HepG2 (cell line): Measurements from ENCODE around the gene TRNT1. TPM values are rescaled to one million over a fixed set of nuclear protein-coding genes. Genes with fewer than 3 reads are reported as not detected.

Experiments used
- ATAC-seq: fragments of 200-7000 bp; cut with Tn5 transposase; 3 replicates; pipeline ENCODE4 v1.9.1; 2020; ENCODE audit warnings: mild to moderate bottlenecking, moderate library complexity
- BruUV-seq: library from RNA; stranded (reverse); fragments of 400-500 nt; replicated peaks from 2 replicates; lab custom pipeline; 2021; lab: Mats Ljungman, UMichigan
- CTCF ChIA-PET: fragments of 300-600 bp; formaldehyde crosslinking; extraction: SDS; loops from one replicate; lab custom pipeline; 2021; ENCODE audit warnings: low total read pairs, inconsistent platforms, low intra/inter-chr PET ratio; lab: Yijun Ruan, JAX
- POLR2A ChIA-PET: fragments of 350-600 bp; sonication (Branson Sonifier 250); formaldehyde crosslinking; loops from one replicate; lab custom pipeline; 2020; ENCODE audit warnings: antibody characterized with exemption, inconsistent platforms; lab: Yijun Ruan, JAX
- DNase-seq: peaks from one replicate; pipeline ENCODE4 v3.0.0-alpha.2; 2015; ENCODE audit warnings: low spot score
- FAIRE-seq: peaks from 3 replicates; lab custom pipeline; 2011; peaks lifted over from hg19 to GRCh38; lab: Jason Lieb, UNC
- H2AFZ ChIP-seq: one replicate; pipeline ENCODE4 v1.6.1; 2011; ENCODE audit warnings: low read length, inconsistent platforms
- H3K27ac ChIP-seq: fragments of 300-600 bp; 3 replicates; pipeline ENCODE4 v1.8.0; 2011; ENCODE audit warnings: mixed run types, mild to moderate bottlenecking, mixed read lengths, low read length, inconsistent platforms; ENCODE audit not compliant: insufficient read depth; ENCODE audit errors: extremely low read length
- H3K27me3 ChIP-seq, 2 experiments: fragments of 200-600 bp in 1 of 2; 2 replicates in 1 of 2; 3 replicates in 1 of 2; pipeline versions ENCODE4 v1.6.0 to v1.8.0; 2011; ENCODE audit warnings: low read length in 2 of 2, mild to moderate bottlenecking in 2 of 2, moderate library complexity in 2 of 2, inconsistent platforms in 1 of 2; ENCODE audit not compliant: insufficient read depth in 2 of 2, control insufficient read depth in 1 of 2
- H3K36me3 ChIP-seq, 2 experiments: fragments of 200-600 bp in 1 of 2; replicated peaks in 1 of 2; 2 replicates in 1 of 2; 3 replicates in 1 of 2; pipeline versions ENCODE4 v1.5.1 to v1.8.0; 2011; ENCODE audit warnings: low read length in 2 of 2, inconsistent platforms in 1 of 2; ENCODE audit not compliant: insufficient read depth in 2 of 2, control insufficient read depth in 1 of 2
- H3K4me1 ChIP-seq: 2 replicates; pipeline ENCODE4 v1.5.1; 2012; ENCODE audit warnings: low read length, inconsistent platforms; ENCODE audit not compliant: insufficient read depth
- H3K4me2 ChIP-seq: 2 replicates; pipeline ENCODE4 v1.6.0; 2011; ENCODE audit warnings: low read depth, low read length, inconsistent platforms
- H3K4me3 ChIP-seq, 3 experiments: fragments of 200-600 bp in 1 of 3; sonication (generic), shearing (Covaris generic) in 1 of 3; replicated peaks in 1 of 3; 2 replicates each; pipeline ENCODE4 v1.5.1; 2011 to 2016; ENCODE audit warnings: low read length in 3 of 3, inconsistent platforms in 2 of 3, low read depth in 2 of 3, mild to moderate bottlenecking in 2 of 3, control low read depth in 1 of 3, mixed read lengths in 1 of 3; ENCODE audit not compliant: insufficient read depth in 1 of 3
- H3K79me2 ChIP-seq: one replicate; pipeline ENCODE4 v1.6.1; 2011; ENCODE audit warnings: low read length, inconsistent platforms; ENCODE audit not compliant: insufficient read depth
- H3K9ac ChIP-seq: 2 replicates; pipeline ENCODE4 v1.6.0; 2011; ENCODE audit warnings: mild to moderate bottlenecking, low read depth, low read length, inconsistent platforms; ENCODE audit not compliant: insufficient read depth
- H3K9me3 ChIP-seq: 2 replicates; pipeline ENCODE4 v1.5.1; 2012; ENCODE audit warnings: mild to moderate bottlenecking, low read length
- H4K20me1 ChIP-seq: 2 replicates; pipeline ENCODE4 v1.6.0; 2011; ENCODE audit warnings: inconsistent platforms, mild to moderate bottlenecking, low read length, moderate library complexity; ENCODE audit not compliant: insufficient read depth
- AGO1 ChIP-seq: fragments of 200-400 bp; formaldehyde crosslinking; IDR thresholded peaks from 2 replicates; pipeline ENCODE4 v1.6.1; 2017; ENCODE audit warnings: mild to moderate bottlenecking, low read depth, low read length, moderate library complexity; ENCODE audit not compliant: poor library complexity, severe bottlenecking
- ARNTL ChIP-seq: sonication (generic); formaldehyde crosslinking; IDR thresholded peaks from 2 replicates; pipeline ENCODE4 v1.4.0; 2020; ENCODE audit warnings: mild to moderate bottlenecking, missing genetic modification reagents
- DNMT1 ChIP-seq: sonication (generic); formaldehyde crosslinking; IDR thresholded peaks from 2 replicates; pipeline ENCODE4 v1.5.1; 2020; ENCODE audit warnings: mild to moderate bottlenecking, missing genetic modification reagents
- ETS1 ChIP-seq: sonication (generic); formaldehyde crosslinking; IDR thresholded peaks from 2 replicates; pipeline ENCODE4 v1.4.0; 2020; ENCODE audit warnings: missing genetic modification reagents
- EZH2 ChIP-seq: conservative IDR thresholded peaks from 2 replicates; pipeline ENCODE4 v1.6.1; 2012; ENCODE audit warnings: mild to moderate bottlenecking, low read depth, low read length, moderate library complexity
- ISX ChIP-seq: sonication (generic); formaldehyde crosslinking; conservative IDR thresholded peaks from 2 replicates; pipeline ENCODE4 v1.5.0; 2020; ENCODE audit warnings: missing genetic modification reagents
- MAFF ChIP-seq: IDR thresholded peaks from 2 replicates; pipeline ENCODE4 v1.6.1; 2011; ENCODE audit warnings: low read depth, low read length, improper control_type of control experiment
- MYC ChIP-seq: sonication (generic); formaldehyde crosslinking; IDR thresholded peaks from 2 replicates; pipeline ENCODE4 v1.9.0; 2021; ENCODE audit warnings: missing genetic modification reagents, borderline replicate concordance
- NR2F2 ChIP-seq: IDR thresholded peaks from 2 replicates; pipeline ENCODE4 v1.6.1; 2012; ENCODE audit warnings: low read depth, inconsistent platforms, borderline replicate concordance
- NR3C1 ChIP-seq: sonication (generic); formaldehyde crosslinking; IDR thresholded peaks from 2 replicates; pipeline ENCODE4 v1.4.0; 2020; ENCODE audit warnings: missing genetic modification reagents
- TBX3 ChIP-seq: fragments of 450-650 bp; IDR thresholded peaks from 2 replicates; pipeline ENCODE4 v1.6.1; 2017; ENCODE audit warnings: antibody characterized with exemption, mild to moderate bottlenecking, inconsistent platforms, borderline replicate concordance
- THAP11 ChIP-seq: IDR thresholded peaks from 2 replicates; pipeline ENCODE4 v1.6.1; 2016; ENCODE audit warnings: missing biosample characterization, missing genetic modification reagents
- ZFAT ChIP-seq: sonication (generic); formaldehyde crosslinking; conservative IDR thresholded peaks from 2 replicates; pipeline ENCODE4 v1.8.1; 2023; ENCODE audit warnings: missing genetic modification reagents, inconsistent platforms
- ZNF136 ChIP-seq: sonication (generic); formaldehyde crosslinking; IDR thresholded peaks from 2 replicates; pipeline ENCODE4 v1.8.1; 2022; ENCODE audit warnings: low read depth, mild to moderate bottlenecking, moderate library complexity, missing genetic modification reagents
- ZNF501 ChIP-seq: sonication (generic); formaldehyde crosslinking; IDR thresholded peaks from 2 replicates; pipeline ENCODE4 v1.5.1; 2020; ENCODE audit warnings: mild to moderate bottlenecking, moderate library complexity, missing genetic modification reagents
- ZNF567 ChIP-seq: sonication (generic); formaldehyde crosslinking; IDR thresholded peaks from 2 replicates; pipeline ENCODE4 v1.8.1; 2023; ENCODE audit warnings: mild to moderate bottlenecking, missing genetic modification reagents, borderline replicate concordance
- ZSCAN5A ChIP-seq: sonication (generic); formaldehyde crosslinking; IDR thresholded peaks from 2 replicates; pipeline ENCODE4 v1.8.0; 2022; ENCODE audit warnings: mild to moderate bottlenecking, missing genetic modification reagents, borderline replicate concordance
- WGBS: methylation state at CpG from one replicate; pipeline ENCODE4 v1.1.6; 2017; ENCODE audit warnings: low lambda C conversion rate; 5-methylcytosine and 5-hydroxymethylcytosine counted together
- in situ Hi-C: cut with HindIII; loops from 2 replicates; pipeline ENCODE4 v1.10.0; 2017; ENCODE audit warnings: low pct_unique_long_range_greater_than_20kb; ENCODE audit not compliant: extremely low pct_ligation_motif_present
- intact Hi-C: fragments of 100-400 bp; cut with micrococcal nuclease; formaldehyde crosslinking; loops from one replicate; pipeline ENCODE4 v1.10.0; 2022; ENCODE audit not compliant: unreplicated experiment
- polyA plus RNA-seq, 8 experiments: library from polyadenylated mRNA; depleted of rRNA in 3 of 8; stranded (reverse) in 7 of 8; unstranded in 1 of 8; fragments of >200 nt; fragmentation: Illumina TruSeq in 4 of 8; extraction: Trizol in 4 of 8; gene quantifications; 2 replicates each; pipeline versions ENCODE4 v1.2.1 to v1.2.3, GENCODE V29; 2011 to 2016; ENCODE audit warnings: low read depth in 4 of 8, missing spikeins in 1 of 8, mixed read lengths in 1 of 8; ENCODE audit not compliant: insufficient read depth in 1 of 8
- total RNA-seq, 5 experiments: library from RNA; depleted of rRNA; stranded (reverse); fragments of >200 nt; fragmentation: Illumina TruSeq; extraction: Trizol; gene quantifications; 2 replicates each; pipeline ENCODE4 v1.2.3, GENCODE V29; 2016; ENCODE audit warnings: low read depth in 1 of 5
- TF ChIP-seq, protein P1 (sequence below): sonication (generic); formaldehyde crosslinking; IDR thresholded peaks from 2 replicates; pipeline ENCODE4 v1.5.0; 2020; ENCODE audit warnings: mild to moderate bottlenecking, low read depth, missing genetic modification reagents, borderline replicate concordance
- TF ChIP-seq, protein P2 (sequence below): IDR thresholded peaks from 2 replicates; pipeline ENCODE4 v1.6.1; 2016

Gene TRNT1
- total and polyA plus RNA-seq, 2 of the 13 experiments (the other 11 are each of a cell fraction or from before 2014, with no cell fraction given): 9.4 to 27.7 TPM

GRCh38 chr3:3157484-3157883, 30.7 kb downstream of the TRNT1 start (continued):
- no peak for TF ChIP-seq ETS1 (CRISPR knock-in tag)

DNA sequence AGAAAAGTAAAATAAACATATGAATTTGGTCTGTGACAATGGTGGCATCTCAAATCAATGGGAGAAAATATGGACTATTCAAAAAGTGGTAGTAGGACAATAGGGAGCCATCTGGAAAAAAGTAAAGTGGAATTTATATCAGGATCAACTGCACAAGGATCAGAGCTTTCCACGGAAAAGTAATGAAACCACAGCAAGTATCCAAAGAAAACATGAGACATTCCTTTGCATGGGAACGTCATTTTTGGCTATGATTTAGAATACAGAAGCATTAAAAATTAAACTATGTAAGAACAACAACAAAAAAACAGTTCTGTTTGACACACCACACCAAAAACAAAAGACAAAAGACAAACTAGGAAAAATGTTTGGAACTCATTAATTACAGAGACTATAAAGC, 34.1 kb downstream of the TRNT1 start:
- no peak overlapping the region for H2AFZ ChIP-seq
- ATAC-seq (no peak), FAIRE-seq (no peak), DNase-seq (no peak)
- in situ Hi-C loops: no loop called here
- H3K4me2 ChIP-seq: no peak overlapping the region
- no peaks in the 10 kb centered on the region; a peak in 1 of 5 replicates for H3K27me3 ChIP-seq
- H3K9ac ChIP-seq: no peak overlapping the region
- TF ChIP-seq ZNF136 (CRISPR knock-in tag) (no peak), ARNTL (CRISPR knock-in tag) (no peak), ISX (CRISPR knock-in tag) (no peak), MAFF (no peak), THAP11 (CRISPR knock-in tag) (no peak), ZNF567 (CRISPR knock-in tag) (no peak), ZNF501 (CRISPR knock-in tag) (no peak), AGO1 (no peak), ZFAT (no peak), DNMT1 (CRISPR knock-in tag) (no peak), ZSCAN5A (CRISPR knock-in tag) (no peak), NR3C1 (CRISPR knock-in tag) (no peak), NR2F2 (no peak), EZH2 (no peak), TBX3 (no peak), MYC (no peak)
- TF ChIP-seq, protein P1, sequence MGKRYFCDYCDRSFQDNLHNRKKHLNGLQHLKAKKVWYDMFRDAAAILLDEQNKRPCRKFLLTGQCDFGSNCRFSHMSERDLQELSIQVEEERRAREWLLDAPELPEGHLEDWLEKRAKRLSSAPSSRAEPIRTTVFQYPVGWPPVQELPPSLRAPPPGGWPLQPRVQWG (CRISPR knock-in tag): no peak
- TF ChIP-seq, protein P2, sequence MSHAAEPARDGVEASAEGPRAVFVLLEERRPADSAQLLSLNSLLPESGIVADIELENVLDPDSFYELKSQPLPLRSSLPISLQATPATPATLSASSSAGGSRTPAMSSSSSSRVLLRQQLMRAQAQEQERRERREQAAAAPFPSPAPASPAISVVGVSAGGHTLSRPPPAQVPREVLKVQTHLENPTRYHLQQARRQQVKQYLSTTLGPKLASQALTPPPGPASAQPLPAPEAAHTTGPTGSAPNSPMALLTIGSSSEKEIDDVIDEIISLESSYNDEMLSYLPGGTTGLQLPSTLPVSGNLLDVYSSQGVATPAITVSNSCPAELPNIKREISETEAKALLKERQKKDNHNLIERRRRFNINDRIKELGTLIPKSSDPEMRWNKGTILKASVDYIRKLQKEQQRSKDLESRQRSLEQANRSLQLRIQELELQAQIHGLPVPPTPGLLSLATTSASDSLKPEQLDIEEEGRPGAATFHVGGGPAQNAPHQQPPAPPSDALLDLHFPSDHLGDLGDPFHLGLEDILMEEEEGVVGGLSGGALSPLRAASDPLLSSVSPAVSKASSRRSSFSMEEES (CRISPR knock-in tag): no peak
- ChIA-PET CTCF (no interaction called here), POLR2A (no interaction called here)
- no peaks in the 10 kb centered on the region for H3K79me2 ChIP-seq
- no peak overlapping the region for H3K4me3 ChIP-seq
- H3K4me1 ChIP-seq: no peaks in the 10 kb centered on the region
- intact Hi-C loops: no loop called here
- 95% methylated on average over 2 of the region's 2 CpGs for WGBS
- no TSS peak for BruUV-seq
- no peak overlapping the region for H3K27ac ChIP-seq
- H3K36me3 ChIP-seq: peaks cover 13 to 69% of the 10 kb centered on the region in 2 experiments
- H3K9me3 ChIP-seq: peaks cover 4% of the 10 kb centered on the region; the same call in 1 of the 2 replicates
- no peaks in the 10 kb centered on the region; the same call in 1 of the 2 replicates for H4K20me1 ChIP-seq
